Measurements from ENCODE around the gene BMPR1B.

DNA sequence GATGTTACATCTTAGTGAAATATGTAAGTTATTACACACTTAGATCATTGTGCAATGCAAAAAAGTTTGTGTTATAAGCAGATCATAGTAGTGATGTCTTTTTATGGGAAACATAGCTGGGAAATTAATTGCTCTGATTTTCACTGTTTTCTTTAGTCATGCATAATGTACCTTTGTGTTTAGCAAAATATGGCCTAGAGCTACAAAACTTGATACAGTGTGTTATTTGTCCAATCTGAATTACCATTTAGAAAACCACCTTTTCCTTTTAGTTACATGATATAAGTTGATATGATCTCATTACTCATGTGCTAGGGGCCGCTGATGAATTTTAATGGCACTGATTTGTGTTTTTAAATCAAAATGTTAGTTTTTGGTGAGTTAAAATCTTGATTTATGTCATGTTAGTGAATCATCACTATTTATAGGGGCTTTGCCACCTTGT is 2.0 kb downstream of the BMPR1B start:
- TF ChIP-seq POLR2AphosphoS5 (IDR thresholded peaks at IDR 0.05) (no peak), CTCF (IDR thresholded peaks at IDR 0.05 in 8 of 11, conservative IDR thresholded peaks at IDR 0.05 in 3 of 11) (no peak)
